ENCODE measurements around the gene CANT1. TPM values are rescaled to one million over a fixed set of nuclear protein-coding genes. Genes with fewer than 3 reads are reported as not detected.
A peak's percentile ranks its signal among the peaks of the same experiment; 100 is the strongest.

Gene CANT1
- total RNA-seq, 2 donors from 2014 or later: 247 to 390 TPM

DNA sequence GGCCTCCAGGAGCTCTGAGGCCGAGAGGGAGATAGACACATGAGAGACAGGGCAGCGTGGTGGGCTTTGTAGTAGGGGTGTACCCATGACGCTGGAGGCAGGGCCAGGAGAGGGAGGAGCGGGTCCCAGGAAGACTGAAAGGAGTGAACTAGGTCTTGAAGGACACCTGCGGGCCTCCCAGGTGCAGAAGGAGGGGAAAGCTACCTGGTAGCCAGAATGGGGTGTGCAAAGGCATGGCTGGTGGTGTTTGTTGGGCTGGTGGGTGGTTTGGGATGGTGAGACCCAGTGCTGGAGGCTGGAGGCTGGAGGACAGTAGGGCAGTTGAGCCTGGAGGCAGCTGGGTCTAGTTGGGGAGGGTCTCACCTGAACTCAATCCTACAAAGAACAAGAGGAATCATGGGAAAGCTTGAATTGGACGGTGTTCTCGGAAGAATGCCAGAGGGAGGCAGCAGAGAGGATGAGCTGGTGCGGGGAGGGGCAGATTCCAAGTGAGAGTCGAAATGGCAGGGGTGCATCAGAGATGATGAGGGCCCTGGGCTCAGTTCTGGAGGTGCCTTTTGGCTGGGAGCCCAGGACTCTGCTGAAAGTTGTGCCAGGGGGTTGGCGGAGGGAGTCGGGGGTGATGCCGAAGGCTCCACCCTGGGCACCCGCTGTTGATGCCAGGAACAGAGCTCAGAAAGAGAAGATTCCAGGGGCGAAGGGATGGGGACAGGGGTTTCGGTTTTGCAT lies 35.6 kb upstream of the CANT1 start:
- no peaks in the 10 kb centered on the region for H3K9me3 ChIP-seq
- no peak overlapping the region for H3K27ac ChIP-seq
- no peaks in the 10 kb centered on the region for H3K36me3 ChIP-seq
- intact Hi-C loops (cut with DNase I): no loop called here
- DNase-seq: no peak
- no peak overlapping the region for H3K4me3 ChIP-seq
- TF ChIP-seq, protein P1, sequence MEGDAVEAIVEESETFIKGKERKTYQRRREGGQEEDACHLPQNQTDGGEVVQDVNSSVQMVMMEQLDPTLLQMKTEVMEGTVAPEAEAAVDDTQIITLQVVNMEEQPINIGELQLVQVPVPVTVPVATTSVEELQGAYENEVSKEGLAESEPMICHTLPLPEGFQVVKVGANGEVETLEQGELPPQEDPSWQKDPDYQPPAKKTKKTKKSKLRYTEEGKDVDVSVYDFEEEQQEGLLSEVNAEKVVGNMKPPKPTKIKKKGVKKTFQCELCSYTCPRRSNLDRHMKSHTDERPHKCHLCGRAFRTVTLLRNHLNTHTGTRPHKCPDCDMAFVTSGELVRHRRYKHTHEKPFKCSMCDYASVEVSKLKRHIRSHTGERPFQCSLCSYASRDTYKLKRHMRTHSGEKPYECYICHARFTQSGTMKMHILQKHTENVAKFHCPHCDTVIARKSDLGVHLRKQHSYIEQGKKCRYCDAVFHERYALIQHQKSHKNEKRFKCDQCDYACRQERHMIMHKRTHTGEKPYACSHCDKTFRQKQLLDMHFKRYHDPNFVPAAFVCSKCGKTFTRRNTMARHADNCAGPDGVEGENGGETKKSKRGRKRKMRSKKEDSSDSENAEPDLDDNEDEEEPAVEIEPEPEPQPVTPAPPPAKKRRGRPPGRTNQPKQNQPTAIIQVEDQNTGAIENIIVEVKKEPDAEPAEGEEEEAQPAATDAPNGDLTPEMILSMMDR (IDR thresholded peaks at IDR 0.05): no peak
- H3K4me1 ChIP-seq: no peaks in the 10 kb centered on the region
- H3K27me3 ChIP-seq: no peaks in the 10 kb centered on the region
- H3K9ac ChIP-seq (ENCODE audit: low read depth in 2 of 2, low read length in 2 of 2): no peak overlapping the region

- no peak overlapping the region for H3K4me3 ChIP-seq
- no peaks in the 10 kb centered on the region for H3K9me3 ChIP-seq
- no peaks in the 10 kb centered on the region for H3K36me3 ChIP-seq
- TF ChIP-seq, protein P1 (IDR thresholded peaks at IDR 0.05): no peak
- H3K9ac ChIP-seq (ENCODE audit: low read depth in 2 of 2, low read length in 2 of 2): no peak overlapping the region
- DNase-seq: no peak
- no peak overlapping the region for H3K27ac ChIP-seq
- intact Hi-C loops (cut with DNase I): no loop called here
- H3K27me3 ChIP-seq: no peaks in the 10 kb centered on the region
- H3K4me1 ChIP-seq: no peaks in the 10 kb centered on the region
Measured at GRCh38 chr17:79044462-79044861, 34.9 kb upstream of the CANT1 start.

GRCh38 chr17:79043931-79044320 lies 34.4 kb upstream of the CANT1 start:
- DNase-seq: no peak
- Histone ChIP-seq H3K36me3 (no peaks in the 10 kb centered on the region), H3K4me1 (no peaks in the 10 kb centered on the region), H3K9ac (ENCODE audit: low read depth in 2 of 2, low read length in 2 of 2) (no peak overlapping the region), H3K9me3 (no peaks in the 10 kb centered on the region), H3K27ac (no peak overlapping the region), H3K27me3 (no peaks in the 10 kb centered on the region), H3K4me3 (no peak overlapping the region)
- intact Hi-C loops (cut with DNase I): loop anchor here (2.0 kb wide), 1 partner anchor 51 kb away; no protein-coding TSS in a partner anchor
- TF ChIP-seq, protein P1 (IDR thresholded peaks at IDR 0.05): no peak

DNA sequence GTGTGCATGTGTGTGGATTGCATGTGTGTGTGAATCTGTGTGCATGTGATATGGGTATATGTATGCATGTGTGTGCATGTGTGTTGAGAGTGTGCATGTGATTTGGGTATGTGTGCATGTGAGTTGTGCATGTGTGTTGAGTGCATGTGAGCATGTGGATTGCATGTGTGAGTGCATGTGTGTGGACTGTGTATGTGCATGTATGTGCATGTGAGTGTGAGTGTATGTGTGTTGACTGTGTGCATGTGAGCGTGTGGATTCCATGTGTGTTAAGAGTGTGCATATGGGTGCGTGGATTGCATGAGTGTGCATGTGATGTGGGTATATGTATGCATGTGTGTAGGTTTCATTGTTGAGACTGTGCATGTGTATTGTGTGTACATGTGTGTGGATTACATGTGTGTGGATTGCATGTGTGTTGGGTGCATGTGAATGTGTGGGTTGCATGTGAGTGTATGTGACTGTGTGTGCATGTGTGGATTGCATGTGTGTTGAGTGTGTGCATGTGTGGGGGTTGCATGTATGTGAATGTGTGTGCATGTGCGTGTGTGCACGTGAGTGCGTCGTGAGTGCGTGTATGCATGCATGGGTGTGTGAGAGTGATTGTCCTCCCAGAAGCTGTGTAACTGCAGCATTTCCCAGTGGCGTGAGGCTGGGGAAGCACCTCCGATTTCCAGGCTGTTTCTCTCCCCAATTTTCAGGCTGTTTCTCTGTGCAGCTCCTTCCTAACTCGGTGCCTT lies 33.8 kb upstream of the CANT1 start:
- H3K4me3 ChIP-seq: no peak overlapping the region
- H3K4me1 ChIP-seq: no peaks in the 10 kb centered on the region
- H3K9ac ChIP-seq (ENCODE audit: low read depth in 2 of 2, low read length in 2 of 2): no peak overlapping the region
- no peaks in the 10 kb centered on the region for H3K36me3 ChIP-seq
- no peak for DNase-seq
- H3K27me3 ChIP-seq: no peaks in the 10 kb centered on the region
- intact Hi-C loops (cut with DNase I): loop anchor here (2.0 kb wide), 1 partner anchor 51 kb away; no protein-coding TSS in a partner anchor
- H3K9me3 ChIP-seq: no peaks in the 10 kb centered on the region
- H3K27ac ChIP-seq: no peak overlapping the region
- TF ChIP-seq, protein P1 (IDR thresholded peaks at IDR 0.05): no peak

DNA sequence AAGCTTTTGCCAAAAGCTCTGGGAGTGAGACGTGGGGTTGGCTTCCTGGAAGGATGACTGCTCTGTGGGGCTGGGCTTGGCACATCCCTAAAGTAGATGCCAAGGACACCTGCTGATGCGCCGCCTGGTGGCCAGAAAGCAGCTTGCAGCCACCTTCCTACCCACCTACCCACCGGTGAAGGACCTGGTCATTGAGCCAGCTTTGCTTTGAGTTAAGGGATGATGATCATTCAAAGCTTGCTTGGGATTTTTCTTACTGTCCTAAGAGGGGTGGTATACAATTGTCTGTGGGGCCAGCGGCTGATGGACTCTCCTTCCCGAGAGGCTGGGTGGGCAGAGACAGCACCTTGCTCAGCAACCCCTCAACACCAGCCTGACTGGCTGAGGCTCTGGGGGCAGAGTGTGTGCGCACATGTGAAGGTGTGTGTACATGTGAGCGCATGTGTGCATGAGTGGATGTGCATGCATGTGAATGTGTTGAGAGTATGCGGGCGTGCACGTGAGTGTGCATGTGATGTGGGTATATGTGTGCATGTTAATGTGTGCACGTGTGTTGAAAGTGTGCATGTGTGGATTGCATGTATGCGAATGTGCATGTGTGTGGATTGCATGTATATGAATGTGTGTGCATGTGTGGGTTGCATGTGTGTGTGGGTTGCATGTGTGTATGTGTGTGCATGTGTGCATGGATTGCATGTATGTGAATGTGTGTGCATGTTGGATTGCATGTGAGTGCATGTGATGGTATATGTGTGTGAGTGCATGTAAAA lies 33.0 kb upstream of the CANT1 start:
- TF ChIP-seq, protein P1 (IDR thresholded peaks at IDR 0.05): peak; percentile 93
- Histone ChIP-seq H3K9ac (ENCODE audit: low read depth in 2 of 2, low read length in 2 of 2) (no peak overlapping the region), H3K4me1 (no peaks in the 10 kb centered on the region), H3K27ac (no peak overlapping the region), H3K36me3 (no peaks in the 10 kb centered on the region), H3K27me3 (no peaks in the 10 kb centered on the region), H3K4me3 (no peak overlapping the region), H3K9me3 (no peaks in the 10 kb centered on the region)
- intact Hi-C loops (cut with DNase I): loop anchor here (2.0 kb wide), 1 partner anchor 50 kb away; no protein-coding TSS in a partner anchor
- DNase-seq: peak; percentile 86
